Erythroblast (primary cell): Measurements from ENCODE around the gene ZFYVE21.

ENCODE experiments used
- GATA1 ChIP-seq: IDR thresholded peaks from 2 replicates; pipeline ENCODE4 v1.6.1; 2011; ENCODE audit warnings: low read depth, mild to moderate bottlenecking, control low read depth, low read length, moderate library complexity
- POLR2A ChIP-seq: IDR thresholded peaks from 2 replicates; pipeline ENCODE4 v1.6.1; 2011; ENCODE audit warnings: mild to moderate bottlenecking, low read length

- TF ChIP-seq POLR2A (no peak), GATA1 (no peak)
Measured at GRCh38 chr14:103675957-103676356, 39.7 kb upstream of the ZFYVE21 start.
